ENCODE measurements around the gene ZNF423. TPM values are rescaled to one million over a fixed set of nuclear protein-coding genes. Genes with fewer than 3 reads are reported as not detected.

ZNF423 gene
- total RNA-seq, 1 experiment from 2014 or later, result 11.1 TPM

DNA sequence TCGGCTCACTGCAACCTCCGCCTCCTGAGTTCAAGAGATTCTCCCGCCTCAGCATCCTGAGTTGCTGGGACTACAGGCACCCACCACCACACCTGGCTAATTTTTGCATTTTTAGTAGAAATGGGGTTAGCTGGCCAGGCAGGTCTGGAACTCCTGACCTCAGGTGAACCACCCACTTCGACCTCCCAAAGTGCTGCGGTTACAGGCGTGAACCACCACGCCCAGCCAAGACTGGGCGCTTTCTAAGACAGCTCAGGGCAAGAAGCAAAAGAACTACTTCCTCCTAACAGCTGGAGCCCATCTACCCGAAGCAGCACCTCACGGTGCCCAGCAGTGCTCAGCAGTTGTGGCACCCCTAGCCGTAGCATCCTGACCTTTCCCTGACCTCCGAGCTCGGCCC lies 109.4 kb downstream of the ZNF423 start:
- Histone ChIP-seq H3K27me3 (replicated peaks; ENCODE audit: insufficient read depth, low read depth, low read length, poor library complexity) (no peaks in the 10 kb centered on the region), H3K36me3 (ENCODE audit: insufficient read depth, low read length, poor library complexity, severe bottlenecking) (no peaks in the 10 kb centered on the region), H3K4me1 (ENCODE audit: insufficient read depth, low read length, poor library complexity, severe bottlenecking) (no peaks in the 10 kb centered on the region), H3K4me3 (ENCODE audit: low read depth, low read length, poor library complexity, severe bottlenecking) (no peak overlapping the region), H3K9me3 (ENCODE audit: low read depth, low read length, poor library complexity, severe bottlenecking) (no peaks in the 10 kb centered on the region), H3K27ac (ENCODE audit: low read depth, low read length, poor library complexity, severe bottlenecking) (no peak overlapping the region)
- TF ChIP-seq EZH2 (IDR thresholded peaks at IDR 0.05; ENCODE audit: borderline replicate concordance, low read depth, low read length, poor library complexity, severe bottlenecking), result no peak
- TF ChIP-seq, protein P1, sequence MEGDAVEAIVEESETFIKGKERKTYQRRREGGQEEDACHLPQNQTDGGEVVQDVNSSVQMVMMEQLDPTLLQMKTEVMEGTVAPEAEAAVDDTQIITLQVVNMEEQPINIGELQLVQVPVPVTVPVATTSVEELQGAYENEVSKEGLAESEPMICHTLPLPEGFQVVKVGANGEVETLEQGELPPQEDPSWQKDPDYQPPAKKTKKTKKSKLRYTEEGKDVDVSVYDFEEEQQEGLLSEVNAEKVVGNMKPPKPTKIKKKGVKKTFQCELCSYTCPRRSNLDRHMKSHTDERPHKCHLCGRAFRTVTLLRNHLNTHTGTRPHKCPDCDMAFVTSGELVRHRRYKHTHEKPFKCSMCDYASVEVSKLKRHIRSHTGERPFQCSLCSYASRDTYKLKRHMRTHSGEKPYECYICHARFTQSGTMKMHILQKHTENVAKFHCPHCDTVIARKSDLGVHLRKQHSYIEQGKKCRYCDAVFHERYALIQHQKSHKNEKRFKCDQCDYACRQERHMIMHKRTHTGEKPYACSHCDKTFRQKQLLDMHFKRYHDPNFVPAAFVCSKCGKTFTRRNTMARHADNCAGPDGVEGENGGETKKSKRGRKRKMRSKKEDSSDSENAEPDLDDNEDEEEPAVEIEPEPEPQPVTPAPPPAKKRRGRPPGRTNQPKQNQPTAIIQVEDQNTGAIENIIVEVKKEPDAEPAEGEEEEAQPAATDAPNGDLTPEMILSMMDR (conservative IDR thresholded peaks at IDR 0.05; ENCODE audit: low read depth, low read length), result no peak
- ChIA-PET CTCF (no interaction called here), POLR2A (ENCODE audit: low non-redundant PET) (no interaction called here)
- BruUV-seq (replicated peaks), result no TSS peak
- no peak for DNase-seq (ENCODE audit: low spot score)
- intact Hi-C loops (cut with micrococcal nuclease; ENCODE audit: unreplicated experiment), result no loop called here

DNA sequence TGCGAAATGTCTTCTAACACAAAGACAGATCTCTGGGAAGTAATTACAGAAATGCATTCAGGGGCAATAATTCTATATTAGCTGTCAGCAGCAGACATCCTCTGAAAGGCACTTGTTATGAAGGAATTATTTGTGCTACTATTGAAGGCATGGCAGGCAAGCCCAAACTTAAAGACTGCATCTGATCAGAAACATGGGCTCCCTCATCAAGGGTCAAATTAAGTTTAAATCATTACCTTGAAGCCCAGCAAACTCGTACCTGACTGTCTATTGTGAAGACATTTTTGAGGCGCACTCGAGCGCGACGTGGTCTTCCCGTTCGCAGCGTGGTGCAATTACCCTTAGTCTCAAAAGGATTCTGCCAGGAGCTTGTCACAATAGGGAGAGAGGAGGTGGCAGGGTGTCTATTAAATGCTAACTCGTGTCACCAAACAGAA lies 110.6 kb downstream of the ZNF423 start:
- CTCF ChIA-PET, result no interaction called here
- Histone ChIP-seq H3K36me3 (ENCODE audit: insufficient read depth, low read length, poor library complexity, severe bottlenecking) (no peaks in the 10 kb centered on the region), H3K27me3 (replicated peaks; ENCODE audit: insufficient read depth, low read depth, low read length, poor library complexity) (no peaks in the 10 kb centered on the region), H3K9me3 (ENCODE audit: low read depth, low read length, poor library complexity, severe bottlenecking) (no peaks in the 10 kb centered on the region), H3K27ac (ENCODE audit: low read depth, low read length, poor library complexity, severe bottlenecking) (no peak overlapping the region), H3K4me1 (ENCODE audit: insufficient read depth, low read length, poor library complexity, severe bottlenecking) (no peaks in the 10 kb centered on the region), H3K4me3 (ENCODE audit: low read depth, low read length, poor library complexity, severe bottlenecking) (no peak overlapping the region)
- TF ChIP-seq EZH2 (IDR thresholded peaks at IDR 0.05; ENCODE audit: borderline replicate concordance, low read depth, low read length, poor library complexity, severe bottlenecking), result no peak
- TF ChIP-seq, protein P1 (conservative IDR thresholded peaks at IDR 0.05; ENCODE audit: low read depth, low read length), result no peak
- POLR2A ChIA-PET (ENCODE audit: low non-redundant PET), result no interaction called here
- intact Hi-C loops (cut with micrococcal nuclease; ENCODE audit: unreplicated experiment), result no loop called here
- BruUV-seq (replicated peaks), result no TSS peak
- peak; percentile 48 for DNase-seq (ENCODE audit: low spot score)

DNA sequence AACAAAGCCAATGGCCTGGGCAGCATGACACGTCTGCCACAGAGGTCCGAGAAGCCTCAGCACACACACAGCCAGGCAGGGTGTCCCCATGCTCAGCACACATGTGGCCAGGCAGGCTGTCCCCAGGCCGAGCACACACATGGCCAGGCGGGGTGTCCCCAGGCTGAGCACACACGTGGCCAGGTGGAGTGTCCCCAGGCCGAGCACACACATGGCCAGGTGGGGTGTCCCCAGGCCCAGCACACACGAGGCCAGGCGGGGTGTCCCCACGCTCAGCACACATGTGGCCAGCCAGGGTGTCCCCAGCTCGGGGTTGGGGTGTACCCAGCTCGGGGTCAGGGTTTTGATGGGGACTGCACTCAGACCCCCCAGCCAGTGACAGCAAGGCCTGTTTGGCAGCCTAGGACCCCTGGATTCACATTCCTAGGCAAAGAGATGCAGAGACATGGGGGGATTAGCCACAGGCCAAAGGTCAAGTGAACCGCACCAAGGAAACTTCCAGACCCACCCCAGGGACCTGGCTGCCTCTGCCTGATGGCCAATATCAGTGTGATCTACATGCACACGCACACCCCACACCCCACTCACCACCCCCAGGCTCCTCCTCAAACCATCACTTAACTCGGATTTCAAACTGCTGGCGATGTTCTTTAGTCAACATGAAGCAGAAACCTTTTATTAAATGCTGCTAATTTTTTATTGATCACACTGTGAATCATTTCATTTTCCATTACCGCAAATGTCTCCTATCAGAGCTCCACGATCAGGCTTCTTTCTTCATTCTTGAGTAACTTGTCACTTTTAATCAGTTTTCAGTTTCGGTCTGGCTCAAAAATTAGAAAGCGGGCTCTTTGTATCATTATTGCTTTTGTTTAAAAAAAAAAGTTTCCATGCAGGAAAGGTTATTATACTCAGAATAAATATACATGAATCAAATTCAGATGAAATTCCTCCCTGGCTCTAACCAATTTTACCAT lies 111.4 kb downstream of the ZNF423 start:
- CTCF ChIA-PET, result no interaction called here
- no peak for TF ChIP-seq EZH2 (IDR thresholded peaks at IDR 0.05; ENCODE audit: borderline replicate concordance, low read depth, low read length, poor library complexity, severe bottlenecking)
- TF ChIP-seq, protein P1 (conservative IDR thresholded peaks at IDR 0.05; ENCODE audit: low read depth, low read length), result no peak
- Histone ChIP-seq H3K27ac (ENCODE audit: low read depth, low read length, poor library complexity, severe bottlenecking) (no peak overlapping the region), H3K36me3 (ENCODE audit: insufficient read depth, low read length, poor library complexity, severe bottlenecking) (no peaks in the 10 kb centered on the region), H3K9me3 (ENCODE audit: low read depth, low read length, poor library complexity, severe bottlenecking) (no peaks in the 10 kb centered on the region), H3K4me1 (ENCODE audit: insufficient read depth, low read length, poor library complexity, severe bottlenecking) (no peaks in the 10 kb centered on the region), H3K4me3 (ENCODE audit: low read depth, low read length, poor library complexity, severe bottlenecking) (no peak overlapping the region), H3K27me3 (replicated peaks; ENCODE audit: insufficient read depth, low read depth, low read length, poor library complexity) (no peaks in the 10 kb centered on the region)
- POLR2A ChIA-PET (ENCODE audit: low non-redundant PET), result no interaction called here
- no TSS peak for BruUV-seq (replicated peaks)
- intact Hi-C loops (cut with micrococcal nuclease; ENCODE audit: unreplicated experiment), result no loop called here
- no peak for DNase-seq (ENCODE audit: low spot score)
